ENCODE data around the gene CTPS1. TPM values are rescaled to one million over a fixed set of nuclear protein-coding genes. Genes with fewer than 3 reads are reported as not detected.

Gene CTPS1, protein sequence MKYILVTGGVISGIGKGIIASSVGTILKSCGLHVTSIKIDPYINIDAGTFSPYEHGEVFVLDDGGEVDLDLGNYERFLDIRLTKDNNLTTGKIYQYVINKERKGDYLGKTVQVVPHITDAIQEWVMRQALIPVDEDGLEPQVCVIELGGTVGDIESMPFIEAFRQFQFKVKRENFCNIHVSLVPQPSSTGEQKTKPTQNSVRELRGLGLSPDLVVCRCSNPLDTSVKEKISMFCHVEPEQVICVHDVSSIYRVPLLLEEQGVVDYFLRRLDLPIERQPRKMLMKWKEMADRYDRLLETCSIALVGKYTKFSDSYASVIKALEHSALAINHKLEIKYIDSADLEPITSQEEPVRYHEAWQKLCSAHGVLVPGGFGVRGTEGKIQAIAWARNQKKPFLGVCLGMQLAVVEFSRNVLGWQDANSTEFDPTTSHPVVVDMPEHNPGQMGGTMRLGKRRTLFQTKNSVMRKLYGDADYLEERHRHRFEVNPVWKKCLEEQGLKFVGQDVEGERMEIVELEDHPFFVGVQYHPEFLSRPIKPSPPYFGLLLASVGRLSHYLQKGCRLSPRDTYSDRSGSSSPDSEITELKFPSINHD
- total RNA-seq = 20.8 and 51.2 TPM in 2 replicates

DNA sequence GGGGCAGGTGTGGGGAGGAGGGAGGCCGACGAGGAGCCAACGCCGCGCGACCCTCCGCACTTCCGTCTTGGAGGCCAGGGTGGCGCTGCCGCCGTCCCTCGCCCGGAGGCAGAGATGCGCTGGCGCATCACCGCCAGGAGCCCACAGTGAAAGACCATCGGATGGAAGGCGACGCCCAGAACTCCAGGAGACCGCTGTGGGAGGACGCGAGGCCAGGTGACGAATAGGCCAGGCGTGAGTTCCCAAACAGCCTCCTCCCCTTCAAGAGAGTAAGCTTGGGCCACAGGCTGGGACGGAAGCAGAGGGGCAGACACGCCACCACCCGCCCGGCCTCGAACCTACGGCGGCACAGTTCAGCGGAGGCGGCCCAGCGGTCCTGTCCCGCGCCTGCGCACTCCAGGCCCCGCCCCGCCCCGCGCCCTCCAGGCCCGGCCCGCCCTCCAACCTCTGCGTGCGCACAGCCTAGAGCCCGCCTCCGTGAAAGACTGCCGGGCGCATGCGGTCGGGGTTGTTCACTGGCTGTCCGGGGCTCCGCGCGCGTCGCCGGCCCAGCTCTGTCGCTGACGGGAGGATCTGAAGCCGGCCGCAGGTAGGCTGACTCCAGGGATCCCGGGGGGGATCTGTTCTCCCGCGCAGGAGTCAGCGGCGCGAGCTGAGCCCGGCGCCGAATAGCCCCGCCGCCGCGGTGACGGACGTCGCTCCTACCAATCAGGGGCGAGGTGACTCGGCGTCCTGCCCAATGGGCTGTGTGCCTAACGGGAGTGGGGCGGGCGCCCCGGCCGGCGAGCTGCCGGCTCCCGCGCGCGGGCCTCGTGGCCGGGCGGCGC is at the start of gene CTPS1:
Gene CTPS1 (plus strand): TSS at position 456 of the 827 bp plus-strand sequence. CDS start 3,595 bp downstream, outside the sequence.

DNA sequence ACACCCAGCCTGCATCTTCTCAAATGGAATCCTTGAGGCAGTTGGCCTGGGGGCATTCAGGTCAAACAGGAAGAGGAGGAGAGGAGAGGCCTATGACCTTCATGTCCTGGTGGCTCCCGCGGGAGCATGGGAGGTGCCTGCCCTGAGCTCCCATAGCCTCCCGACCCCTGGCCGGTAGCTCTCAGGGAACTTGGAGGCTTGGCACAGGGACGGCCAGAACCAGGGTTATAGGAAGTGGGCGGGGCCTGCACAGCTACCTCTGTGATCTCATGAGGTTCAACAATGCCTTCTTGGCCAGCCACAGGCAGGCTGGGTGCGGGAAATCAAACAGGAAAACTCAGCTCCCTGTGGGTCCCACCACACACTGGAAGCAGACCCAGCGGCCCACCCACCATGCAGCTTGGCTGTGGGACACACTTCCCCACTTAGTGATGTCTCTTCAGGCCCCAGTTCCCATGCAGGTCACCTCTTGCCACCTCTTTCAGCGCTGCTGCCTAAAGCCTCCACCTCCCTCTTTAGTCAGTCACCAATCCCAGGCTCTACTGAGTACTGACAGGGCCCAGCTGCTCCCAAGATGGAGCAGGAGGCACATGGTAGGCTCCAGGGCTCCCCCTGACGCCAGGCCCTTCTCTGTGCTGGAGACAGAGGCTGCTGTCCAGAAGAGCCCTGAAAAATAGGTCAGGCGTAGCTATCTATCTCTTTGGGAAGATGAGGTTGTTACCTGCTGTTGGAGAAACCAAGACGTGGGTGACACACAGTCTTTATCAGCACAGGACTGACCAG is 42.2 kb downstream of the CTPS1 start, which contains the start of gene SLFNL1:
Gene SLFNL1 (minus strand): TSS at position 200 of the 783 bp plus-strand sequence. CDS start 1,065 bp downstream, outside the sequence.

Other genes with a start within 250 kb of the CTPS1 start
- gene KCNQ4, start 195.9 kb upstream of the CTPS1 start, total RNA-seq = 0.49 and 1.3 TPM in 2 replicates
- 20.4 and 30.0 TPM in 2 replicates for gene CITED4, start 117.3 kb upstream of the CTPS1 start, total RNA-seq
- under 0.01 and 0.13 TPM in 2 replicates for gene SLFNL1, start 42.0 kb downstream of the CTPS1 start, total RNA-seq

Data from mesangial cell (primary cell).